Measurements from ENCODE around the gene PTCHD1. TPM values are rescaled to one million over a fixed set of nuclear protein-coding genes. Genes with fewer than 3 reads are reported as not detected.

Gene PTCHD1
- under 1 TPM in 8 of 10 donors, not detected in 2; 0.02 to 0.28 (median 0.04) TPM for total RNA-seq
- polyA plus RNA-seq: under 1 TPM; under 0.01 to 0.01 TPM
- long read RNA-seq, donor 1: 0 reads
- long read RNA-seq, donor 2: 0 reads
- long read RNA-seq, donor 3: 0 reads

DNA sequence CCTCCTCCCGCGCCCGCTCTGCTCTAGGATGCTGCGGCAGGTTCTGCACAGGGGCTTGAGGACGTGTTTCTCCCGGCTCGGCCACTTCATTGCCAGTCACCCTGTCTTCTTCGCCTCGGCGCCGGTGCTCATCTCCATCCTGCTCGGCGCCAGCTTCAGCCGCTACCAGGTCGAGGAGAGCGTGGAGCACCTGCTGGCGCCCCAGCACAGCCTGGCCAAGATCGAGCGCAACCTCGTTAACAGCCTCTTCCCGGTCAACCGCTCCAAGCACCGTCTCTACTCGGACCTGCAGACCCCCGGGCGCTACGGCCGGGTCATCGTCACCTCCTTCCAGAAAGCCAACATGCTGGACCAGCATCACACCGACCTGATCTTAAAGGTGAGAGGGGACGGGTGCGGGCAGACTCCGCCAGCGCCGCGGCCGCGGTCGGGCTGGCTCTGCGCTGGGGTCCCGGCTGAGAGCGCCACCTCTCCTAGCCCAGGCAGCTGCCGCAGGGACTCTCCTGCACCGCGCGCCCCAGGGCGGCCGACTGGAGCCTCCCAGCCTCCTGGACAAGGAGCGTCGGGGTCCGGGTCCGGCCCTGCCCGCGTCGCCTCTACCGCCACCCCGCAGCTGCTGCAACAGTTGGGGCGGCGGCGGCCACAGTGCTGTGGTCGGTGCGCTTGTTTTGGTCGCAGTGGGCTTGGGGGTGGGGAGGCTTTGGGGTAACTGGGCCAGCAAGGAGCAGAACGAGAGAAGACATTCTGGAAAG, at the start of gene PTCHD1:
PTCHD1 (plus strand) TSS at position 2 of the 752 bp plus-strand sequence; CDS start at position 29, 27 bp downstream.
- Histone ChIP-seq H3K9me3 (no peaks in the 10 kb centered on the region), H3K4me1 (peaks cover 0 to 24% (median 10%) of the 10 kb centered on the region in 9 donors), H3K36me3 (no peaks in the 10 kb centered on the region), H3K4me3 (peak within 1 kb of the TSS in 8 of 10 donors; percentile 17 to 41 (median 30)), H3K27me3 (peaks cover 0 to 97% (median 41%) of the 10 kb centered on the region in 7 donors), H3K27ac (no peak within 1 kb of the TSS)
- intact Hi-C loops (cut with DNase I): no loop called here
- TF ChIP-seq, protein P1, sequence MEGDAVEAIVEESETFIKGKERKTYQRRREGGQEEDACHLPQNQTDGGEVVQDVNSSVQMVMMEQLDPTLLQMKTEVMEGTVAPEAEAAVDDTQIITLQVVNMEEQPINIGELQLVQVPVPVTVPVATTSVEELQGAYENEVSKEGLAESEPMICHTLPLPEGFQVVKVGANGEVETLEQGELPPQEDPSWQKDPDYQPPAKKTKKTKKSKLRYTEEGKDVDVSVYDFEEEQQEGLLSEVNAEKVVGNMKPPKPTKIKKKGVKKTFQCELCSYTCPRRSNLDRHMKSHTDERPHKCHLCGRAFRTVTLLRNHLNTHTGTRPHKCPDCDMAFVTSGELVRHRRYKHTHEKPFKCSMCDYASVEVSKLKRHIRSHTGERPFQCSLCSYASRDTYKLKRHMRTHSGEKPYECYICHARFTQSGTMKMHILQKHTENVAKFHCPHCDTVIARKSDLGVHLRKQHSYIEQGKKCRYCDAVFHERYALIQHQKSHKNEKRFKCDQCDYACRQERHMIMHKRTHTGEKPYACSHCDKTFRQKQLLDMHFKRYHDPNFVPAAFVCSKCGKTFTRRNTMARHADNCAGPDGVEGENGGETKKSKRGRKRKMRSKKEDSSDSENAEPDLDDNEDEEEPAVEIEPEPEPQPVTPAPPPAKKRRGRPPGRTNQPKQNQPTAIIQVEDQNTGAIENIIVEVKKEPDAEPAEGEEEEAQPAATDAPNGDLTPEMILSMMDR (IDR thresholded peaks at IDR 0.05): no peak
- 1 to 2% methylated on average over 57 to 61 of the region's 64 CpGs for WGBS, 2 donors
- DNase-seq: no peak
- no peak for ATAC-seq

DNA sequence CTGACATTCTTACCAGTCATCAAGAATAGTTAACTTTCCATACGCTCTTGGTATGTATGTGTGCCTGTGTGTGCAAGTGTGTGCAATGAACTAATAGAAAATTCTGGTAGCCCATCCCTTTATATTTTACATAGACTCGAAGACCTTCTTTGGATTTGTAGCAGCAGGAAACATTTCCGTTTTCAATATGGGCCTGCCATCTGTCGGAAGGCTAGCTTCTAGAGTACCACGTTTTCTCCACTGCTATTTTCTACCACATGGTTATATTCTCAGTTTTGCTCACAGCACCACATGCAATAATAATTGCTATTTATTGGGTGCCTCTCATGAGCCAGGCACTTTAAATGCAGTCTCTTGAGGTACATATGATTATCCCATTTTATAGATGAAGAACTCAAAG, 47.9 kb upstream of the PTCHD1 start:
- Histone ChIP-seq H3K36me3 (no peaks in the 10 kb centered on the region), H3K4me3 (no peak overlapping the region), H3K9me3 (no peaks in the 10 kb centered on the region), H3K27ac (no peak overlapping the region), H3K4me1 (no peaks in the 10 kb centered on the region), H3K27me3 (no peaks in the 10 kb centered on the region)
- 88 to 96% methylated on average over 5 of the region's 5 CpGs for WGBS, 2 donors
- DNase-seq: no peak
- TF ChIP-seq, protein P1 (IDR thresholded peaks at IDR 0.05): no peak
- no peak for ATAC-seq
- intact Hi-C loops (cut with DNase I): no loop called here

DNA sequence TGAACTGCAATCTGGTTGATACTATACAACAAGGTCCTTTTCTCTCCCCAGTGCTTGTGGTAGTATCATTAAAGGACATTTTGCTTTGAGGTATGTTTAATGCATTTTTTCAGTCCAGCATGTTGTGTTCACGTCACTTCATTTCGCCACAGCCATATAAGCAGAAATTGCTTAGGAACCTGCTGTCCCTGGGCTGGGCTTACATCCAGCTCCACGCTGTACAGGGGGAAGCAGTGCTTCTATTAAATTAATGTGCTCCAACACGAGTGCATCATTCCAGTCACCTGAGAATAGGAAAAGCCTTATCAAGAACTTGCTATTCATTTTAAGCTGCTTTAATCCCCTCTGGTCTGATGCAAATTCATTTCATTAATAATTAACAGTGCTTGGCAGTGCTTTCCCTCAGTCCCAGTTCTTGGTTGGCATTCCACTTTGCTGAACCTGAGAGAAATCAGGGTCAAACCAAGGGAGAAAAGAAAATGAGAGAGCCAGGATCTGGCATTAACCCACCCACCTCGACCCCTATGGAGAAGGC, 47.4 kb upstream of the PTCHD1 start:
- Histone ChIP-seq H3K36me3 (no peaks in the 10 kb centered on the region), H3K27ac (no peak overlapping the region), H3K4me3 (no peak overlapping the region), H3K27me3 (no peaks in the 10 kb centered on the region), H3K9me3 (no peaks in the 10 kb centered on the region), H3K4me1 (no peaks in the 10 kb centered on the region)
- ATAC-seq (no peak), DNase-seq (no peak)
- intact Hi-C loops (cut with DNase I): no loop called here
- TF ChIP-seq, protein P1 (IDR thresholded peaks at IDR 0.05): no peak
- 81 to 82% methylated on average over 5 of the region's 5 CpGs for WGBS, 2 donors

DNA sequence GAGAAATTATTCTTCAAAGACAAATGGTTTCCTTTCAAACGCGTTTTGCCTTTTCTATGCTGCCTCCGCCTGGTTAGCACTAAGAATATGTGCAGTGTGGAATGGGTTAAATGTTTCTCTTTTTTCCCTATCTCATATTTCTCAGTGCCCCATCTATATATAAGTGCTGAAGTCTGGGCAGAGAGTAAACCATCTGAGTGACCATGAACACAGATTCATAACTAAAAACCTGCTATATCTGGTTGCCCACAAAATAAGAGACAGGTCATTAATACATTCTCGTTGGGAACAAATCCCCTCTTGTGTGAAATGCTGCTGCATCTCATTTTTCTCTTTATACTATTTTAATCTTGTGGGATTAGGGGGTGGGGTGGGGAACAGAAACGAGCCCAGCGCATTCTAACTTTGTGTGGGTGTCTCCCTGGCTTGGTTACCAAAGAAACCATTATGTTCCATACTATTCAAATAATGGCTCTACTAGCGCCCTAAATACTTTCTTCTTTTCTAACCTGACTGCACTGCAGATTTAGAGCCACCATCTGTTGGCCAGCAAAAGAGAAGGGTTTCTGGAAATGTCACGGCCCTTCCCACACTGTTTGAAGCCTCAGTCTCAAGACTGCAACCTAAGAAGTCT, 42.2 kb upstream of the PTCHD1 start:
- DNase-seq (no peak), ATAC-seq (no peak)
- no peaks in the 10 kb centered on the region for H3K27me3 ChIP-seq
- H3K4me1 ChIP-seq: no peaks in the 10 kb centered on the region
- TF ChIP-seq, protein P1 (IDR thresholded peaks at IDR 0.05): no peak
- H3K36me3 ChIP-seq: no peaks in the 10 kb centered on the region
- intact Hi-C loops (cut with DNase I): no loop called here
- H3K4me3 ChIP-seq: no peak overlapping the region
- no peaks in the 10 kb centered on the region for H3K9me3 ChIP-seq
- WGBS, 2 donors: 62 to 65% methylated on average over 8 of the region's 8 CpGs
- no peak overlapping the region for H3K27ac ChIP-seq

Measured in heart right ventricle (tissue), 16 donors.